ENCODE results near the gene SLC22A14.

The SLC22A14 gene

DNA sequence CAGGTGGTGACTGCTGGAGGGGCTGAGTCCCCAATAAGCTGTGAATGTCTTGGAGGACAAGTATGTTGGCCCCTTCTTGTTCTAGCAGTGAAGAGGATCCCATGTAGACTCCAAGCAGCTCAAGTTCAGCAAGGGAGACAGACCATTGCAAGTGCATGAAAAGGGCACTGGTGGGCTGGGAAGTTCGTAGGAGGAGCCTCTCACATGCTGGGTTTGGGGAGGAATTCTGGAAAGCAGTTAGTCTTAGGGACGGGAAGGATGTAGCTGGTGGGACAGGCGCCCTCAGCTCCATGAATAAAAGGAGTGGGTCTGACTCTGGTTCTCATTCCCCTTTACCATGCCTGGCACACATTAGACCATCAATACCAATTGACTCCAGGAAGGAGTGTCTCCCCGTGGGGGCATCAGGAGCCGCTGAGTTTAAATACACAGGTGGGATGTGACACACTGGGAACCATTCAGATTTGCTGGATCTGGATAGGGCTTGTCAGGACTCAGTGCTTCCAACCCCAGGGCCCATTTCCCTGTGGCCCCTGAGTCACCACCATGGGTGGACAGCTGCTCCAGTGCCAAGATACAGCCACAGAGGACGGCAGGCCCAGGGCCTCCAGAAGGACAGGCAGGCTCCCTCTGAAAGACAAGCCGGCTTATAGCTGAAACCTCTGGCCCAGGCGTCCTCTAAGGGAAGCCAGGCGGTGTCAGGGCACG is 63.9 kb downstream of the SLC22A14 start:
- no peak for DNase-seq (ENCODE audit: low read depth in 1 of 2, low spot score in 1 of 2)
- in situ Hi-C loops (cut with HindIII; ENCODE audit: low pct_unique_long_range_greater_than_20kb, low sequenced_read_pairs) = no loop called here
- no peak for TF ChIP-seq JUND (IDR thresholded peaks at IDR 0.05; ENCODE audit: low read depth)

DNA sequence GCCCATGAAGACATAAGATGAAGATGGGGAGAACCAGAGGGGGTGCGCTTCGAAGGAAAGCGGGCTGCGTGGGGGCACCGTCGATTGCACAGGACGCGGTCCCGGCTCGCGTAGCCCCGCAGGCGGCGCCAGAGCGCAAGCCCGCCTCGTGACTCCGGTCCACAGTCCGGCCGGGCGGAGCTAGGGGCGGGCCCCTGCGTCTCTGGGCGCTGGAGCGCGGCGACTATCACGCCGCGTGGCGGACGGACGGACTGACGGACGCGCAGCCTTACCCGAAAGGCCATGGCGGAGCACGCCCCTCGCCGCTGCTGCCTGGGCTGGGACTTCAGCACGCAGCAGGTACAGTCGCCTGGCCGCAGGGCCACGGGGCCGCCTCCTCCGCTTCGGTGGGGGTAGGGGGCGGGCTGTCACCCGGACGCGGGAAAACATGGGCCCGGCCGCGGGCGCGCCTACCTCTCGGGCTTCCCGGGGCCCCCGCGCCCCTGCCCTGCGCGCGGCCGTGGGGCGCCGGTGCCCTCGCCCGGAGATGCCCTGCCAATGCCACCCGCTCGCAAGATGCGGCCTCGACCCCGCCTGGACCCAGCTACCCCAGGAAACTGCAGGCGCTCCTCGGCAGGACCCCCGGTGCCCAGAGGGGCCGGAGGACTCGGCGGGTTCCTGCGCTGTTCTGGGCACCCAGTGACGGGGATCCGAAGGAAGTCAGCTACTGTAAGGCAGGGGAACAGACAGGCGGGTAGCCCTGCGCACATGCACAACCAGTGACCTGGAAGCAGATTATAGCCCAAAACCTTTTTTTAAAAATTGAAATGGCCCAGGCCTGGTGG is 64.7 kb downstream of the SLC22A14 start, which contains the start of gene XYLB:
XYLB (plus strand) TSS at position 199 of the 824 bp plus-strand sequence; CDS start at position 283, 84 bp downstream.
- in situ Hi-C loops (cut with HindIII; ENCODE audit: low pct_unique_long_range_greater_than_20kb, low sequenced_read_pairs) = no loop called here
- no peak for TF ChIP-seq JUND (IDR thresholded peaks at IDR 0.05; ENCODE audit: low read depth)
- DNase-seq (ENCODE audit: low read depth in 1 of 2, low spot score in 1 of 2) = peak; percentile 93 to 96

DNA sequence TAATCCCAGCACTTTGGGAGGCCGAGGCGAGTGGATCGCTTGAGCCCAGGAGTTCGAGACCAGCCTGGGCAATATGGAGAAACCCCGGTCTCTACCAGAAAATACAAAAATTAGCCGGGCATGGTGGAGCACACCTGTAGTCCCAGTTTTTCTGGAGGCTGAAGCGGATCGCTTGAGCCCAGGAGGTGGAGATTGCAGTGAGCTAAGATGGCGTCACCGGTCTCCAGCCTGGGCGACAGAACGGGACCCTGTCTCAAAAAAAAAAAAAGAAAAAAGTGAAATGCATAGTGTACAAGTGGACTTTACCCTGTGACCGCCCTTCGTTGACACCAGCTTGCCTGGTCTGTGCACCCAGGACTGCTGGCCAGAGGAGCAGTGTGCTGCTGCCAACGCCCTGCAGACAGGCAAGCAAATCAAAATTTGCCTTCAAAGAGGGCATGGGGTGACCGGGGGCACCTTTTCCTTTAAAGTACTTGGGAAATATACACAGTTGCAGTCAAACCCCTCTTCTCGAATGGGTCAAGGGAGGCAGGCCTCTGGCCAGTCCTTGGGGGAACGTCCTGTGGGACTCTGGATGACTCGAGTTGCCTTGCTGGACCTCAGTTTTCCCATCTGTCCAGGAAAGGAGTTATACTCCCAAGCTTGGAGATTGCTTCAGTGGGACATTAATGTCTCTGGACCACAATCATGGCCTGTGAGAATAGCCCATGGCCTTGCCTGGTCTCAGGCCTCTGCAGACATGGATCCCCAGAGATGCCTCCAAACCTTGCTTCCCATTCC is 65.5 kb downstream of the SLC22A14 start:
- DNase-seq (ENCODE audit: low read depth in 1 of 2, low spot score in 1 of 2) = no peak
- TF ChIP-seq JUND (IDR thresholded peaks at IDR 0.05; ENCODE audit: low read depth) = no peak
- in situ Hi-C loops (cut with HindIII; ENCODE audit: low pct_unique_long_range_greater_than_20kb, low sequenced_read_pairs) = no loop called here

DNA sequence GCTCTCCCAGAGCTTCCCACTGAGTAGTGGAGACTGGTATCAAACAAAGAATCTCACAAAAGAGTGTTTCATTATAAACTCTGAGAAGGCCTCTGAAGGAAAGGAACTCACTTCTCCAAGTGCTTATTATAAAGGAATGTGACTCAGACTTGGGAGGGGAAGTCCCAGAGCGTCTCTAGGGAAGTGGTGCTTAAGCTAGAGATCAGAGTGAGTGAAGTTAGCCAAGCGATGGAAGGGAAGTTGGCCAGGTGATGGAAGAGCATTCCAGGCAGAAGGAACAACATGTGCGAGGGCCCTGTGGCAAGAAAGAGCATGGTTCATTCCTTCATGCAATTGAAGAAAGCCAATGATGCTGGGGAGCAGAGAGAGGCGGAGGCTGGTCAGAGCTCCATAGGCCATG is 66.8 kb downstream of the SLC22A14 start:
- TF ChIP-seq JUND (IDR thresholded peaks at IDR 0.05; ENCODE audit: low read depth) = no peak
- in situ Hi-C loops (cut with HindIII; ENCODE audit: low pct_unique_long_range_greater_than_20kb, low sequenced_read_pairs) = no loop called here
- DNase-seq (ENCODE audit: low read depth in 1 of 2, low spot score in 1 of 2) = no peak

DNA sequence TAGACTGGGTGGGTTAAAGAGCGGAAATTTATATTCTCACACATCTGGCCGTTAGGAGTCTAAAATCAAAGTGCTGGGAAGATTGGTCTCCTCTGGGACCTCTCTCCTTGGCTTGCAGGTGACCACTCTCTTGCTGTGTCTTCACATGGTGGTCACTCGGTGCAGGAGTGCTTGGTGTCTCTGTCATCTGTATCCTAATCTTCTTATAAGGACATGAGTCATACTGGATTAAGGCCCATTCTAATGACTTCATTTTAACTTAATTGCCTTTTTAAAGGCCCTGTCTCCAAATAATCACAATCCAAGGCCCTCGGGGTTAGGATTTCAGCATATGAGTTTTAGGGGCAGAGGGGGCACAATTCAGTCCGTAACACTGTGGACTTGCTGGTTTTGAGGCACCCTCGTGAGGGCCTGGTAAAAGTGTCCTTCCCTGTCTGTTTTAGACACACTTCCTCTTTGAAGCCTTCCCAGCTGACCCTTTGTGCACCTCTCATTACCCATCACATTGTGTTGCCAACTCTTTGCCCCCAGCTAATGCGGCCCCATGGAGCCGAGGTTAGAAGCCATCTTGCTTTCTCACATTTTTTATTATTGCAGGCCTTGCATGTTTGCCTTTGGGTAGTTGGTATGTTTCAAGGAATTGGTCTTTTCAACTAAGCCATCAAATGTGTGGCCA is 67.7 kb downstream of the SLC22A14 start:
- no peak for DNase-seq (ENCODE audit: low read depth in 1 of 2, low spot score in 1 of 2)
- in situ Hi-C loops (cut with HindIII; ENCODE audit: low pct_unique_long_range_greater_than_20kb, low sequenced_read_pairs) = no loop called here
- TF ChIP-seq JUND (IDR thresholded peaks at IDR 0.05; ENCODE audit: low read depth) = no peak

DNA sequence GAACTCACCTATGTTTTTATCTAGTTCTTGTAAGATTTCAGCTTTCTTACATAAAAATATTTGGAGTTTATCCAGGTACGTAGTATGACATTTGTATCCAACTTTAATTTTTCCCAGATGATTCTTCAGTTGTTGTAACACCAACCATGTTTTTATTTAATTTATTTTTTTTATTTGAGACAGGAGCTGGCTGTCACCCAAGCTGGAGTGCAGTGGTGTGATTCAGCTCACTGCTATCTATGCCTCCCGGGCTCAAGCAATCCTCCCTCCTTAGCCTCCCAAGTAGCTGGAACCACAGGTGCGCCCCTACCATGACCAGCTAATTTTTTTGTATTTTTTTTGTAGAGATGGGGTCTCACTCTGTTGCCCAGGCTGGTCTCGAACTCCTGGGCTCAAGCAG is 71.1 kb downstream of the SLC22A14 start:
- in situ Hi-C loops (cut with HindIII; ENCODE audit: low pct_unique_long_range_greater_than_20kb, low sequenced_read_pairs) = no loop called here
- TF ChIP-seq JUND (IDR thresholded peaks at IDR 0.05; ENCODE audit: low read depth) = no peak
- DNase-seq (ENCODE audit: low read depth in 1 of 2, low spot score in 1 of 2) = no peak

DNA sequence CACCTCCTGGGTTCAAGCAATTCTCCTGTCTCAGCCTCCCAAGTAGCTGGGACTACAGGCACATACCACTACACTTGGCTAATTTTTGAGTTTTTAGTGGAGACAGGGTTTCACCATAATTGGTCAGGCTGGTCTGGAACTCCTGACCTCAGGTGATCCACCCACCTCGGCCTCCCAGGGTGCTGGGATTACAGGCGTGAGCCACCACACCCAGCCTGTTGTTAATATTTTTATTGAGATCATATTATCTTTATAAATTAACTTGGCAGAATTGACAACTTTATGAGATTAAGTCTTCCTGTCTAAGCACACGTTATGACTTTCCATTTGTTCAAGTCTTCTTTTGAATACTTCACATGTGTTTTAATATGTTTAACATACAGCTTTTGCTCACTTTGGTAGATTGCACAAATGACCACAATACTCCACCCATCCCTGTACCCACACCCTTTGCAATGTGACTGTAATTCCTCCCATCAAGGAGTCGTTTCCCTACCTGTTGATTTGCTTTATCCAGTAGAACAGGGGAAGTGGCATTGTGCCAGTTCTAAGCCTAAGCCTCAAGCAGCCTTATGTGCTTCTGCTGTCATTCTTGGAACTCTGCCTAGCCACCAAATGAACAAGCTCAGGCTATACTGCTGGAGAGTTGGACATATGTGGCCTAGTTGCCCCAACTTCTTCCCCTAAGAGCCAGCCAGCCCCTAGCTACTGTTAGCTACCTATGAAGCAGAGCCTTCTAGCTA is 72.7 kb downstream of the SLC22A14 start:
- no peak for TF ChIP-seq JUND (IDR thresholded peaks at IDR 0.05; ENCODE audit: low read depth)
- DNase-seq (ENCODE audit: low read depth in 1 of 2, low spot score in 1 of 2) = peak; percentile 31 to 83
- in situ Hi-C loops (cut with HindIII; ENCODE audit: low pct_unique_long_range_greater_than_20kb, low sequenced_read_pairs) = no loop called here

DNA sequence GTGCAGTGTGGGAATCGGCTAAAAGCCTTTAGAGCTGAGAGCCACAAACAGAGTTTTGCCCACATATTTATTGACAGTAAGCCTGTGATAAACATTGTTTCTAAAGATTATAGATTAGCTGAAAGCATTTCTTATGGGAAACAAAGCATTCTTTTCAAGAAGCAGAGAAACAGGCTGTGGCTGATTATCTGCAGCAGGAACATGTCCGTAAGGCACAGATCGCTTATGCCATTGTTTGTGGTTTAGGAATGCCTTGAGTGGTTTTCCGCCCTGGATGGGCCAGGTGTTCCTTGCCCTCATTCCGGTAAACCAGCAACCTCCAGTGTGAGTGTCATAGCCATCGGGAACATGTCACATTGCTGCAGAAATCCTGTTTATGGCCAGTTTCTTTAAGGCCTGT is 76.9 kb downstream of the SLC22A14 start:
- DNase-seq (ENCODE audit: low read depth in 1 of 2, low spot score in 1 of 2) = peak in 1 of 2 experiments; percentile 32
- in situ Hi-C loops (cut with HindIII; ENCODE audit: low pct_unique_long_range_greater_than_20kb, low sequenced_read_pairs) = no loop called here
- no peak for TF ChIP-seq JUND (IDR thresholded peaks at IDR 0.05; ENCODE audit: low read depth)

DNA sequence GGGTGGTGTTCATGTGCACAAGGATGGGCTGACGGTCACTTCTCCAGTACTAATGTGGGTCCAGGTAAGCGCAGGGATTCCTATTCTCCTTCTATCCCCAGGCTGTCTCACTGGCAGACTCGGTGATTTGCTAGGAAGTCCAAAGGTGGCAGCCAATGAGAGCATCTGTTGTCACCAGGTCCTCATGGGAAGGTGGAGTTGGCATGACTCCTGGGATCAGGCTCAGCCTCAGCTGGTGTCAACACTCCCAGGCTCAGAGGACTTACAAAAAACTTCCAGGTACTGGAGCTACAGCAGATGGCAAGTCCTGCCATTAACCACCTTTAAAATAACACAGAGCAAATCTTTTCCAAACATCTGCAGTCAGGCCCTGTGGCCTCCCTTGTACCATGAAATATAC is 78.3 kb downstream of the SLC22A14 start:
- in situ Hi-C loops (cut with HindIII; ENCODE audit: low pct_unique_long_range_greater_than_20kb, low sequenced_read_pairs) = no loop called here
- no peak for TF ChIP-seq JUND (IDR thresholded peaks at IDR 0.05; ENCODE audit: low read depth)
- DNase-seq (ENCODE audit: low read depth in 1 of 2, low spot score in 1 of 2) = no peak

DNA sequence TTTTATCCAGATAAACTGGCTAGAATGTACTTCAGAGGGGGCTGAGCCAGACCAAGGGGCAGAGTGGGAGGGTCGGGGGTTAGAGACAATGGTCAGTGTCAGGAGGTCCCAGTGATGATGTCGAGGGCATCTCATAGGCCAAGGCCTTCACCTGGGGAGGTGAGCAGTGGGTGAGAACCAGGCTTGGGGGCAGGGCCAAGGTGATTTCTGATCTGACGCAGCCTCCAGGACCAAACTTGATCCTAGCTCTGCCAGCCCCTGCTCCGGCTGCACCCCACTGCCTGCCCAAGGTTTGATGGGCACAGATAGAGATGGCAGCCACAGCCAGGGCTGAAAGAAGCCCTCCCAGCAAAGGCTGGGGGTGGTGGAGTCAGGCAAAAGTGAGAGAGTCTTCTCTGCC is 79.4 kb downstream of the SLC22A14 start:
- in situ Hi-C loops (cut with HindIII; ENCODE audit: low pct_unique_long_range_greater_than_20kb, low sequenced_read_pairs) = no loop called here
- TF ChIP-seq JUND (IDR thresholded peaks at IDR 0.05; ENCODE audit: low read depth) = no peak
- no peak for DNase-seq (ENCODE audit: low read depth in 1 of 2, low spot score in 1 of 2)

DNA sequence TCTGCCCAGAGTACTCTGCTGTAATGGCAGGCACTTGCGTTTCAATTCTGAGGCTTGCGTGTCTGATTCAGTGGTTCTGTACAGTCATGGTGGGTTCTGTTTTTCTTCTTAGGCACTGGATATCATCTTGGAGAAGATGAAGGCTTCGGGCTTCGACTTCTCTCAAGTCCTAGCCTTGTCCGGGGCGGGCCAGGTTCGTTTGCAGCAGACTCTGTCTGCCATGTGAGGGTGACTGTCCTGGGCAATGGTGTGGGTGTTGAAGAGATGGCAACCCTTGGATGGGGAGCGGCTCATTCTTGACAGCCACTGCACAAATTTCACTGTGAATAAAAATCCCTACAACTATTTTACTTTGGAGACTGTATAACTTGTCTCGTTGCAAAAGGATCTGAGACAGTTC is 80.7 kb downstream of the SLC22A14 start:
- no peak for DNase-seq (ENCODE audit: low read depth in 1 of 2, low spot score in 1 of 2)
- in situ Hi-C loops (cut with HindIII; ENCODE audit: low pct_unique_long_range_greater_than_20kb, low sequenced_read_pairs) = no loop called here
- TF ChIP-seq JUND (IDR thresholded peaks at IDR 0.05; ENCODE audit: low read depth) = no peak
